ENCODE results near the gene PKP1. TPM values are rescaled to one million over a fixed set of nuclear protein-coding genes. Genes with fewer than 3 reads are reported as not detected.

Gene PKP1
- total RNA-seq, 1 experiment from 2014 or later: not detected

GRCh38 chr1:201358596-201358995, 75.3 kb downstream of the PKP1 start:
- Histone ChIP-seq H3K27me3 (no peaks in the 10 kb centered on the region), H3K9me3 (replicated peaks) (no peaks in the 10 kb centered on the region), H3K27ac (no peak overlapping the region), H3K4me1 (no peaks in the 10 kb centered on the region), H3K4me3 (no peak overlapping the region), H3K36me3 (peaks cover 11% of the 10 kb centered on the region; the same call in 1 of the 2 replicates)
- no peak for DNase-seq

GRCh38 chr1:201359031-201359872, 75.9 kb downstream of the PKP1 start:
- H3K4me1 ChIP-seq: no peaks in the 10 kb centered on the region
- no peaks in the 10 kb centered on the region for H3K9me3 ChIP-seq (replicated peaks)
- DNase-seq: no peak
- no peak overlapping the region for H3K27ac ChIP-seq
- no peaks in the 10 kb centered on the region for H3K27me3 ChIP-seq
- no peak overlapping the region for H3K4me3 ChIP-seq
- H3K36me3 ChIP-seq: peaks cover 15% of the 10 kb centered on the region

- Histone ChIP-seq H3K9me3 (replicated peaks) (no peaks in the 10 kb centered on the region), H3K4me1 (no peaks in the 10 kb centered on the region), H3K4me3 (no peak overlapping the region), H3K27ac (no peak overlapping the region), H3K27me3 (no peaks in the 10 kb centered on the region), H3K36me3 (peaks cover 21% of the 10 kb centered on the region)
- DNase-seq: no peak
Measured at GRCh38 chr1:201359873-201360210, 76.5 kb downstream of the PKP1 start.

GRCh38 chr1:201360486-201360885, 77.2 kb downstream of the PKP1 start:
- Histone ChIP-seq H3K4me1 (no peaks in the 10 kb centered on the region), H3K27ac (no peak overlapping the region), H3K36me3 (peaks cover 22% of the 10 kb centered on the region), H3K4me3 (no peak overlapping the region), H3K27me3 (no peaks in the 10 kb centered on the region), H3K9me3 (replicated peaks) (no peaks in the 10 kb centered on the region)
- DNase-seq: no peak

GRCh38 chr1:201360901-201361651, 77.8 kb downstream of the PKP1 start:
- no peaks in the 10 kb centered on the region for H3K9me3 ChIP-seq (replicated peaks)
- no peaks in the 10 kb centered on the region for H3K27me3 ChIP-seq
- no peak overlapping the region for H3K27ac ChIP-seq
- peaks cover 28% of the 10 kb centered on the region for H3K36me3 ChIP-seq
- DNase-seq: no peak
- H3K4me3 ChIP-seq: no peak overlapping the region
- H3K4me1 ChIP-seq: no peaks in the 10 kb centered on the region

GRCh38 chr1:201361652-201362504, 78.6 kb downstream of the PKP1 start:
- H3K27me3 ChIP-seq: no peaks in the 10 kb centered on the region
- no peak overlapping the region for H3K27ac ChIP-seq
- H3K4me3 ChIP-seq: no peak overlapping the region
- no peaks in the 10 kb centered on the region for H3K9me3 ChIP-seq (replicated peaks)
- DNase-seq: peak; percentile 59 to 78
- peaks cover 31% of the 10 kb centered on the region for H3K36me3 ChIP-seq
- H3K4me1 ChIP-seq: no peaks in the 10 kb centered on the region

GRCh38 chr1:201362906-201363305, 79.6 kb downstream of the PKP1 start:
- H3K27me3 ChIP-seq: no peaks in the 10 kb centered on the region
- H3K36me3 ChIP-seq: peaks cover 38% of the 10 kb centered on the region

GRCh38 chr1:201363467-201363866, 80.2 kb downstream of the PKP1 start:
- no peaks in the 10 kb centered on the region for H3K9me3 ChIP-seq (replicated peaks)
- peak in 1 of 2 experiments; percentile 36 for DNase-seq
- no peak overlapping the region for H3K4me3 ChIP-seq
- no peaks in the 10 kb centered on the region for H3K4me1 ChIP-seq
- peaks cover 41% of the 10 kb centered on the region for H3K36me3 ChIP-seq
- H3K27me3 ChIP-seq: no peaks in the 10 kb centered on the region
- H3K27ac ChIP-seq: no peak overlapping the region

More at GRCh38 chr1:201362906-201363305, 79.6 kb downstream of the PKP1 start:
- Histone ChIP-seq H3K4me3 (no peak overlapping the region), H3K9me3 (replicated peaks) (no peaks in the 10 kb centered on the region), H3K27ac (no peak overlapping the region), H3K4me1 (no peaks in the 10 kb centered on the region)
- no peak for DNase-seq

- DNase-seq: no peak
- H3K4me1 ChIP-seq: no peaks in the 10 kb centered on the region
- no peaks in the 10 kb centered on the region for H3K27me3 ChIP-seq
- H3K9me3 ChIP-seq (replicated peaks): no peaks in the 10 kb centered on the region
- H3K4me3 ChIP-seq: no peak overlapping the region
- no peak overlapping the region for H3K27ac ChIP-seq
- H3K36me3 ChIP-seq: peaks cover 52% of the 10 kb centered on the region
Measured at GRCh38 chr1:201364808-201365105, 81.5 kb downstream of the PKP1 start.

- DNase-seq: no peak
- Histone ChIP-seq H3K36me3 (peaks cover 55% of the 10 kb centered on the region), H3K4me3 (no peak overlapping the region), H3K9me3 (replicated peaks) (no peaks in the 10 kb centered on the region), H3K27me3 (no peaks in the 10 kb centered on the region), H3K27ac (no peak overlapping the region), H3K4me1 (no peaks in the 10 kb centered on the region)
Measured at GRCh38 chr1:201365251-201365650, 81.9 kb downstream of the PKP1 start.

- H3K27ac ChIP-seq: no peak overlapping the region
- H3K4me1 ChIP-seq: no peaks in the 10 kb centered on the region
- DNase-seq: no peak
- no peaks in the 10 kb centered on the region for H3K27me3 ChIP-seq
- no peaks in the 10 kb centered on the region for H3K9me3 ChIP-seq (replicated peaks)
- no peak overlapping the region for H3K4me3 ChIP-seq
- peaks cover 59% of the 10 kb centered on the region for H3K36me3 ChIP-seq
Measured at GRCh38 chr1:201366696-201367095, 83.4 kb downstream of the PKP1 start.

- DNase-seq: no peak
- H3K27ac ChIP-seq: no peak overlapping the region
- peaks cover 15% of the 10 kb centered on the region for H3K4me1 ChIP-seq
- H3K4me3 ChIP-seq: no peak overlapping the region
- no peaks in the 10 kb centered on the region for H3K27me3 ChIP-seq
- H3K36me3 ChIP-seq: peaks cover 49% of the 10 kb centered on the region
- no peaks in the 10 kb centered on the region for H3K9me3 ChIP-seq (replicated peaks)
Measured at GRCh38 chr1:201369209-201369608, 85.9 kb downstream of the PKP1 start.

- Histone ChIP-seq H3K4me1 (peaks cover 28% of the 10 kb centered on the region), H3K36me3 (peaks cover 40% of the 10 kb centered on the region), H3K9me3 (replicated peaks) (no peaks in the 10 kb centered on the region), H3K27ac (no peak overlapping the region), H3K27me3 (no peaks in the 10 kb centered on the region), H3K4me3 (no peak overlapping the region)
- no peak for DNase-seq
Measured at GRCh38 chr1:201370500-201370899, 87.2 kb downstream of the PKP1 start.

GRCh38 chr1:201371276-201371675, 88.0 kb downstream of the PKP1 start:
- DNase-seq: no peak
- Histone ChIP-seq H3K4me1 (peaks cover 35% of the 10 kb centered on the region), H3K27me3 (no peaks in the 10 kb centered on the region)

GRCh38 chr1:201371792-201372191, 88.5 kb downstream of the PKP1 start:
- Histone ChIP-seq H3K9me3 (replicated peaks) (no peaks in the 10 kb centered on the region), H3K4me1 (peaks cover 40% of the 10 kb centered on the region), H3K27me3 (no peaks in the 10 kb centered on the region), H3K4me3 (no peak overlapping the region), H3K27ac (no peak overlapping the region), H3K36me3 (peaks cover 33% of the 10 kb centered on the region)
- DNase-seq: peak in 1 of 2 experiments; percentile 60

More at GRCh38 chr1:201371276-201371675, 88.0 kb downstream of the PKP1 start:
- Histone ChIP-seq H3K27ac (no peak overlapping the region), H3K36me3 (peaks cover 34% of the 10 kb centered on the region), H3K9me3 (replicated peaks) (no peaks in the 10 kb centered on the region), H3K4me3 (no peak overlapping the region)
